Neural crest cell (in vitro differentiated cells): ENCODE data around the gene TRIP6. TPM values are rescaled to one million over a fixed set of nuclear protein-coding genes. Genes with fewer than 3 reads are reported as not detected.

ENCODE experiments used
- DNase-seq: peaks from one replicate; pipeline ENCODE4 v3.0.0; 2021; ENCODE audit warnings: low read depth, mixed read lengths, low spot score
- H3K27ac Mint-ChIP-seq: one replicate; pipeline ENCODE4 v1.8.0; 2021; ENCODE audit warnings: mild to moderate bottlenecking, mixed read lengths; ENCODE audit not compliant: unreplicated experiment
- H3K27me3 Mint-ChIP-seq: 2 replicates; pipeline ENCODE4 v1.8.0; 2021; ENCODE audit warnings: low read depth, mild to moderate bottlenecking, mixed read lengths
- H3K36me3 Mint-ChIP-seq: 2 replicates; pipeline ENCODE4 v1.8.0; 2021; ENCODE audit warnings: low read depth, mild to moderate bottlenecking, mixed read lengths
- H3K4me1 Mint-ChIP-seq: 2 replicates; pipeline ENCODE4 v1.8.0; 2021; ENCODE audit warnings: mixed read lengths
- H3K4me3 Mint-ChIP-seq: one replicate; pipeline ENCODE4 v1.8.0; 2021; ENCODE audit warnings: mild to moderate bottlenecking, mixed read lengths
- H3K9me3 Mint-ChIP-seq: 2 replicates; pipeline ENCODE4 v1.8.0; 2021; ENCODE audit warnings: mixed read lengths
- long read RNA-seq: library from polyadenylated mRNA; unstranded; transcript quantifications from one replicate; pipeline ENCODE4 v2.0.0, GENCODE V29; 2020
- total RNA-seq: library from RNA; stranded (reverse); gene quantifications from 2 replicates; pipeline ENCODE4 v1.2.1, GENCODE V29; 2021
- TF ChIP-seq, protein P1 (sequence below): fragments of 200-600 bp; sonication (generic); conservative IDR thresholded peaks from 2 replicates; pipeline ENCODE4 v1.5.0; 2021; ENCODE audit warnings: antibody characterized with exemption, mild to moderate bottlenecking

TRIP6 gene, protein sequence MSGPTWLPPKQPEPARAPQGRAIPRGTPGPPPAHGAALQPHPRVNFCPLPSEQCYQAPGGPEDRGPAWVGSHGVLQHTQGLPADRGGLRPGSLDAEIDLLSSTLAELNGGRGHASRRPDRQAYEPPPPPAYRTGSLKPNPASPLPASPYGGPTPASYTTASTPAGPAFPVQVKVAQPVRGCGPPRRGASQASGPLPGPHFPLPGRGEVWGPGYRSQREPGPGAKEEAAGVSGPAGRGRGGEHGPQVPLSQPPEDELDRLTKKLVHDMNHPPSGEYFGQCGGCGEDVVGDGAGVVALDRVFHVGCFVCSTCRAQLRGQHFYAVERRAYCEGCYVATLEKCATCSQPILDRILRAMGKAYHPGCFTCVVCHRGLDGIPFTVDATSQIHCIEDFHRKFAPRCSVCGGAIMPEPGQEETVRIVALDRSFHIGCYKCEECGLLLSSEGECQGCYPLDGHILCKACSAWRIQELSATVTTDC
- 34.8 and 39.7 TPM in 2 replicates for total RNA-seq
- long read RNA-seq, result 0 reads

DNA sequence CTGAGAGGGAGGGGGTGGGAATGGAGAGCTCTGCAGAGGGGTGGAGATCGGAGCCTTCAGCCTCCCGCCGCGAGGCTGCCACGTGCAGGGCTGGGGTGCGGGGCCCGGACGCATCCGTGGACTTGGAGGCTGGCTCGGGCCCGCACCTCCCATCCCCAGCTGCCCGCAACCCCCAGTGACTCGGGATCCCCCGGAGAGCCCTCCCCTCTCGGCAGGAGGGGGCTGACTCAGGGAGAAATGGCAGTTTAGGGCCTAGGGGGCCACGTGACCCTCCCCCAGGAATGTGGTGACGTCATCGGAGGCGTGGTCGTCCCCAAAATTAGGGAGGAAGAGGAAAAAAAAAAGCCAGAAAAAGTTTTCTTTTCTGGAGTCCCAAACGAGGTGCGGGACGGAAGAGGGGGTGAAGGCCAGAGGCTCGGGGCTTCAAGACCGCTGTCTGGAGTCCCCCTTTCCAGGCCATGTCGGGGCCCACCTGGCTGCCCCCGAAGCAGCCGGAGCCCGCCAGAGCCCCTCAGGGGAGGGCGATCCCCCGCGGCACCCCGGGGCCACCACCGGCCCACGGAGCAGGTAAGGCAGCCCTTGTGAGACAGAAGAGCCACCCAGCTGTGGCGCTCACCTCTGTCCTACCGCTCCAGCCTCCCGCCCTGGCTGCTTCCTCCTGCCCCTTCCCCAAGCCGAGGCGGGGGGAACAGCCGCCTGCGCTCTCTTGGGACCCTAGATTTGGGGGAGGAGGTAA is at the start of gene TRIP6:
TSS of gene TRIP6 (plus strand) at position 348 of the 736 bp plus-strand sequence. CDS start at position 459, 111 bp downstream.
- TF ChIP-seq, protein P1, sequence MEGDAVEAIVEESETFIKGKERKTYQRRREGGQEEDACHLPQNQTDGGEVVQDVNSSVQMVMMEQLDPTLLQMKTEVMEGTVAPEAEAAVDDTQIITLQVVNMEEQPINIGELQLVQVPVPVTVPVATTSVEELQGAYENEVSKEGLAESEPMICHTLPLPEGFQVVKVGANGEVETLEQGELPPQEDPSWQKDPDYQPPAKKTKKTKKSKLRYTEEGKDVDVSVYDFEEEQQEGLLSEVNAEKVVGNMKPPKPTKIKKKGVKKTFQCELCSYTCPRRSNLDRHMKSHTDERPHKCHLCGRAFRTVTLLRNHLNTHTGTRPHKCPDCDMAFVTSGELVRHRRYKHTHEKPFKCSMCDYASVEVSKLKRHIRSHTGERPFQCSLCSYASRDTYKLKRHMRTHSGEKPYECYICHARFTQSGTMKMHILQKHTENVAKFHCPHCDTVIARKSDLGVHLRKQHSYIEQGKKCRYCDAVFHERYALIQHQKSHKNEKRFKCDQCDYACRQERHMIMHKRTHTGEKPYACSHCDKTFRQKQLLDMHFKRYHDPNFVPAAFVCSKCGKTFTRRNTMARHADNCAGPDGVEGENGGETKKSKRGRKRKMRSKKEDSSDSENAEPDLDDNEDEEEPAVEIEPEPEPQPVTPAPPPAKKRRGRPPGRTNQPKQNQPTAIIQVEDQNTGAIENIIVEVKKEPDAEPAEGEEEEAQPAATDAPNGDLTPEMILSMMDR, result no peak
- Mint-ChIP-seq H3K27me3 (no peaks in the 10 kb centered on the region), H3K9me3 (no peaks in the 10 kb centered on the region), H3K4me1 (peaks cover 17% of the 10 kb centered on the region), H3K36me3 (peaks cover 3% of the 10 kb centered on the region), H3K27ac (peak within 1 kb of the TSS; percentile 98), H3K4me3 (peak within 1 kb of the TSS; percentile 95)
- DNase-seq, result peak; percentile 61

DNA sequence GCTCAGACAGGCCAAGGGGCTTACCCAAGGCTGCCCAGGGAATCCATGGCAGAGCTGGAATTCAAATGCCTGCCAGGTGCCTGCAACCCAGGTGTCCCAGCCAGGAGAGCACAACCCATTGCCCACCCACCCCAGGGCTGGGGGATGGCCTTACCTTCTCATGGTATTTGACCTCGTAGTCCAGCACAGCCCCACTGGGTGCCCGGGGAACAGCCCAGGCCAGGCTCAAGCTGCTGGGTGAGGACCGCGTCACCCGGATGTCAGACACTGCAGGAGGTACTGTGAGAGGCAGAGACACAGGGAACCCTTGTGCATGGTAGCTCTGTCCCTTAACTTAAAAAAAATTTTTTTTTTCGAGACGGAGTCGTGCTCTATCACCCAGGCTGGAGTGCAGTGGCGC is 48.8 kb upstream of the TRIP6 start:
- H3K9me3 Mint-ChIP-seq, result no peaks in the 10 kb centered on the region
- TF ChIP-seq, protein P1, result no peak
- peaks cover 18% of the 10 kb centered on the region for H3K36me3 Mint-ChIP-seq
- H3K27me3 Mint-ChIP-seq, result no peaks in the 10 kb centered on the region
- no peak overlapping the region for H3K27ac Mint-ChIP-seq
- no peak for DNase-seq
- H3K4me1 Mint-ChIP-seq, result no peaks in the 10 kb centered on the region
- H3K4me3 Mint-ChIP-seq, result no peak overlapping the region

DNA sequence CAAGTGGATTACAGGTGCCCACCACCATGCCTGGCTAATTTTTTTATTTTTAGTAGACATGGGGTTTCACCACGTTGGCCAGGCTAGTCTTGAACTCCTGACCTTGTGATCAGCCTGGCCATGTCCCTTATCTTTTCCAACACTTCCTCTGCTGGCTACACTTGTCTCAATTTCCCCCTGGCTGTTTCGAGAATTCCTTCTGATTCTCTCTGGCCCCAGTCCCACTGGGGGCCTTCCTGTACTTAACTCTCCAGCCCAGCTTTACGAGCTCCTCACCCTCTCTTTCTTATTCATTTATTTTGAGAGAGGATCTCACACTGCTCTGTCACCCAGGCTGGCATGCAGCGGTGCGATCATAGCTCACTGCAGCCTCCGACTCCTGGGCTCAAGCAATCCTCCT is 48.4 kb upstream of the TRIP6 start:
- Mint-ChIP-seq H3K4me3 (no peak overlapping the region), H3K36me3 (peaks cover 18% of the 10 kb centered on the region), H3K27ac (no peak overlapping the region), H3K9me3 (no peaks in the 10 kb centered on the region), H3K4me1 (no peaks in the 10 kb centered on the region), H3K27me3 (no peaks in the 10 kb centered on the region)
- no peak for DNase-seq
- TF ChIP-seq, protein P1, result no peak

DNA sequence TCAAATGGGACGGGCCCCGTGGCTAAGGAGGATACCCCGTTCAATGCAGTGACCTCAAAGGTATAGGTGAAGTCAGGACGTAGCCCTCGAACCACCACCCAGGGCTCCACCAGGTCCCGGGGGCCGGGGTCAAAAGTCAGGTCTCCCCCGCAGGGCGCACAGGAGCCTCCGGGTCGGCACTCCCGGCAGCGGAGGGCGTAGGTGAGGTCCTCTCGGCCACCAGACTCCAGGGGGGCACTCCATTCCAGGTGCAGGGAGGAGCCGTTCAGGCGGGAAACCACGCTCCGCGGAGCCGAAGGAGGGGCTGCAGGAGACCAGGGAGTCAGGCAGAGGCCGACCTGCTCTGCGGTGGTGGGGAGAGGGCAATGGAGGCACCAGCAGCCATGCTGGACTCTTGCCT is 47.6 kb upstream of the TRIP6 start:
- Mint-ChIP-seq H3K9me3 (no peaks in the 10 kb centered on the region), H3K27ac (no peak overlapping the region)

More for the DNA sequence above, 47.6 kb upstream of the TRIP6 start:
- no peak overlapping the region for H3K4me3 Mint-ChIP-seq
- no peaks in the 10 kb centered on the region for H3K27me3 Mint-ChIP-seq
- DNase-seq, result no peak
- H3K4me1 Mint-ChIP-seq, result no peaks in the 10 kb centered on the region
- peaks cover 18% of the 10 kb centered on the region for H3K36me3 Mint-ChIP-seq
- TF ChIP-seq, protein P1, result no peak
